GM12878 (cell line): Measurements from ENCODE around the gene SETD1B.

Experiments used
- CTCF ChIP-seq, 3 experiments: IDR thresholded peaks in 2 of 3; conservative IDR thresholded peaks in 1 of 3; 2 replicates each; pipeline ENCODE4 v1.5.1; 2011; ENCODE audit warnings: low read depth in 3 of 3, low read length in 3 of 3, mild to moderate bottlenecking in 3 of 3, control low read depth in 2 of 3, moderate library complexity in 2 of 3, inconsistent platforms in 1 of 3, mixed read lengths in 1 of 3; ENCODE audit not compliant: control insufficient read depth in 2 of 3, insufficient read depth in 1 of 3; ENCODE audit errors: extremely low read depth in 1 of 3
- DPF2 ChIP-seq: fragments of 450-650 bp; IDR thresholded peaks from 2 replicates; pipeline ENCODE4 v1.6.1; 2017; ENCODE audit warnings: mild to moderate bottlenecking
- ESRRA ChIP-seq: IDR thresholded peaks from 2 replicates; pipeline ENCODE4 v1.6.1; 2012; ENCODE audit warnings: mild to moderate bottlenecking, low read length, improper control_type of control experiment
- HDGF ChIP-seq: fragments of 450-650 bp; IDR thresholded peaks from 2 replicates; pipeline ENCODE4 v1.6.1; 2016; ENCODE audit warnings: antibody characterized with exemption
- MAX ChIP-seq: IDR thresholded peaks from 2 replicates; pipeline ENCODE4 v1.6.1; 2012; ENCODE audit warnings: low read depth, low read length, improper control_type of control experiment
- RFX5 ChIP-seq: IDR thresholded peaks from 2 replicates; pipeline ENCODE4 v1.6.1; 2011; ENCODE audit warnings: low read depth, low read length, improper control_type of control experiment
- SRF ChIP-seq, 2 experiments: IDR thresholded peaks; 2 replicates each; pipeline ENCODE4 v1.6.1; 2011; ENCODE audit warnings: low read depth in 2 of 2, low read length in 2 of 2, mild to moderate bottlenecking in 1 of 2, moderate library complexity in 1 of 2
- STAT1 ChIP-seq: fragments of 450-650 bp; conservative IDR thresholded peaks from 2 replicates; pipeline ENCODE4 v1.6.1; 2014; ENCODE audit warnings: antibody characterized with exemption, mild to moderate bottlenecking
- TAF1 ChIP-seq: IDR thresholded peaks from 2 replicates; pipeline ENCODE4 v1.6.1; 2011; ENCODE audit warnings: mild to moderate bottlenecking, low read depth, low read length, borderline replicate concordance
- TF ChIP-seq, protein P1 (sequence below): IDR thresholded peaks from 2 replicates; pipeline ENCODE4 v1.6.1; 2012; ENCODE audit warnings: mild to moderate bottlenecking, low read depth, low read length

DNA sequence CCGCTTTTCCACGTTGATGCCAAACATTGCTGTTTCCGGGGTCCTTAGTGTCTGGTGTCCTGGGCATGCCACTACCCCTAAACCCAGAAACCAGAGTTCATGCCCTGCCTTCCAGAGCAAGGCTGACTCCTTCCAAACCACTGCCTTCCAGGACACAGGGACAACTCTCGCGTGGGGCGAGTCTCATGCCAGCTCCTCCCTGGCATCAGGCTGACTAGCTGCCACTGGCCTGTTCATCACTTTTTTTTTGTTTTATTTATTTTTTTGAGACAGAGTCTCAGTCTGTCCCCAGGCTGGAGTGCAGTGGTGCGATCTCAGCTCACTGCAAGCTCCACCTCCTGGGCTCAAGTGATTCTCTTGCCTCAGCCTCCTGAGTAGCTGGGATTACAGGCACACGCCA is 4.8 kb downstream of the SETD1B start:
- TF ChIP-seq TAF1 (no peak), CTCF (IDR thresholded peaks at IDR 0.05 in 2 of 3, conservative IDR thresholded peaks at IDR 0.05 in 1 of 3; ENCODE audit: control insufficient read depth in 2 of 3, extremely low read depth in 1 of 3, insufficient read depth in 1 of 3, low read depth in 3 of 3, low read length in 3 of 3) (no peak), MAX (no peak), DPF2 (no peak), ESRRA (no peak), SRF (IDR thresholded peaks at IDR 0.05; ENCODE audit: low read depth in 2 of 2, low read length in 2 of 2) (no peak), RFX5 (no peak), HDGF (no peak), STAT1 (no peak)
- TF ChIP-seq, protein P1, sequence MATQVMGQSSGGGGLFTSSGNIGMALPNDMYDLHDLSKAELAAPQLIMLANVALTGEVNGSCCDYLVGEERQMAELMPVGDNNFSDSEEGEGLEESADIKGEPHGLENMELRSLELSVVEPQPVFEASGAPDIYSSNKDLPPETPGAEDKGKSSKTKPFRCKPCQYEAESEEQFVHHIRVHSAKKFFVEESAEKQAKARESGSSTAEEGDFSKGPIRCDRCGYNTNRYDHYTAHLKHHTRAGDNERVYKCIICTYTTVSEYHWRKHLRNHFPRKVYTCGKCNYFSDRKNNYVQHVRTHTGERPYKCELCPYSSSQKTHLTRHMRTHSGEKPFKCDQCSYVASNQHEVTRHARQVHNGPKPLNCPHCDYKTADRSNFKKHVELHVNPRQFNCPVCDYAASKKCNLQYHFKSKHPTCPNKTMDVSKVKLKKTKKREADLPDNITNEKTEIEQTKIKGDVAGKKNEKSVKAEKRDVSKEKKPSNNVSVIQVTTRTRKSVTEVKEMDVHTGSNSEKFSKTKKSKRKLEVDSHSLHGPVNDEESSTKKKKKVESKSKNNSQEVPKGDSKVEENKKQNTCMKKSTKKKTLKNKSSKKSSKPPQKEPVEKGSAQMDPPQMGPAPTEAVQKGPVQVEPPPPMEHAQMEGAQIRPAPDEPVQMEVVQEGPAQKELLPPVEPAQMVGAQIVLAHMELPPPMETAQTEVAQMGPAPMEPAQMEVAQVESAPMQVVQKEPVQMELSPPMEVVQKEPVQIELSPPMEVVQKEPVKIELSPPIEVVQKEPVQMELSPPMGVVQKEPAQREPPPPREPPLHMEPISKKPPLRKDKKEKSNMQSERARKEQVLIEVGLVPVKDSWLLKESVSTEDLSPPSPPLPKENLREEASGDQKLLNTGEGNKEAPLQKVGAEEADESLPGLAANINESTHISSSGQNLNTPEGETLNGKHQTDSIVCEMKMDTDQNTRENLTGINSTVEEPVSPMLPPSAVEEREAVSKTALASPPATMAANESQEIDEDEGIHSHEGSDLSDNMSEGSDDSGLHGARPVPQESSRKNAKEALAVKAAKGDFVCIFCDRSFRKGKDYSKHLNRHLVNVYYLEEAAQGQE, result no peak
